Measurements from ENCODE around the gene PIK3R1.
A peak's percentile ranks its signal among the peaks of the same experiment; 100 is the strongest.
"Not testable (repeated sequence)": the region's sequence is repeated elsewhere in the genome, so short reads cannot be mapped to it uniquely, and the experiment has no call there.

The PIK3R1 gene

DNA sequence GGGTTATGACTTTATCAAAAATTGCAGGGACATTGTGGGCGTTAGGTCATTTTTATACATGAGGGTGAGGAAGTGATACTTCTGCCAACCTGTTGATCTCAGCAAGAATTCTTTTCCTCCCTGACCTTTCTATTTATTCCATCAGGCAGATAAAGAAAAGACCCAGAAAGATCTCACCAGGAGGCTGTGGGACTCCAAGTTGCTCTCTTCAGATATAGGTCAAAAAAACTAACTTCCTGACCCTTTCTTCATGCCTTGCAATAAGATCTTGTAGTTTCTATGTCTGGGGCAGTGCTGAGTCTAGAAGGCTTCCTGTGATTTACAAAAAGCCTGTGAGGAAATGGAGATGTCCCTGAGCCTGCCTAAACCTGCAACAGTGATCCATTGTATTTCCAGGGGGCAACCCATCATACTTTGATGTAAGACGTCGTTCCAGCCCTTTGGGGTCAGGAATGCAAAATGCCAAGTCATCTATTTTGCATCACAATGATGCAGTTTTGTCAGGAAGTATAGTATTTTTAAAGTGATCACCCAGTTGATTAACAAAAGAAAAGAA, 22.0 kb upstream of the PIK3R1 start:
- no peak for DNase-seq

- no peak for DNase-seq
These were observed 21.2 kb upstream of the PIK3R1 start for GRCh38 chr5:68194386-68194785.

- DNase-seq, result no peak
These were observed 20.4 kb upstream of the PIK3R1 start for GRCh38 chr5:68195137-68195536.

DNA sequence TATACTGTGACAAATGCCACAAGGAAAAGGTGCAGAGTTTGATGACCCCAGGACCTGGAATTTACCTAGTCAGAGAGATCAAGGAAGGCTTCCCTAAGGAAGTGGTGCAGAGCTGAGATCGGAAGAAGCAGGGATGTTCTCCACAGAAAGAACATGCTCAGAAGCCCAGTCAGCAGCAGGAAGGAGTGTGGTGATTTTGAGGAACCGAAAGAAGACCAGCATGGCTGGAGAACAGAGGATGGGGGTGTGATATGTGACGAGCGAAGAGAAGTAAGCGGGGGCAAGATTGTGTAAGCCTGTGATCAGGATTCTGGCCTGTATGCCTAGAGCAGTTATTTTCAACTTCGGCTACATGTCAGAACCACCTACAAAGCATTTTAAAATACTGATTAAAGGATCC, 18.7 kb upstream of the PIK3R1 start:
- no peak for DNase-seq

DNA sequence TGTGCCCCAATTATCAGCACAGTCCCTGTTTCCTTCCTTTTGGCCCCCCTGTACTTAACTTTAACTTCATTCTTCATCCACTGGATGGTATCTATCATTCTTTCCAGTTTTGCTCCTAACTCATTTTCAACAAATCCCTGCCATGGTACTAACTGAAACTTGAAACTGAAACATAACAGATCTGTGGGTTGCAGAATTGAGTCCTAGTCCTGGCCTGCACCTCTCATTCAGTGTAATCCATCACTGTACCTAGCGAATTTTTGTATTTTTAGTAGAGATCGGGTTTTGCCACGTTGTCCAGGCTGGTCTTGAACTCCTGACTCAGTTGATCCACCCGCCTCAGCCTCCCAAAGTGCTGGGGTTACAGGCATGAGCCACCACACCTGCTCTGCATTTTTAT, 15.3 kb upstream of the PIK3R1 start:
- no peak for DNase-seq

DNA sequence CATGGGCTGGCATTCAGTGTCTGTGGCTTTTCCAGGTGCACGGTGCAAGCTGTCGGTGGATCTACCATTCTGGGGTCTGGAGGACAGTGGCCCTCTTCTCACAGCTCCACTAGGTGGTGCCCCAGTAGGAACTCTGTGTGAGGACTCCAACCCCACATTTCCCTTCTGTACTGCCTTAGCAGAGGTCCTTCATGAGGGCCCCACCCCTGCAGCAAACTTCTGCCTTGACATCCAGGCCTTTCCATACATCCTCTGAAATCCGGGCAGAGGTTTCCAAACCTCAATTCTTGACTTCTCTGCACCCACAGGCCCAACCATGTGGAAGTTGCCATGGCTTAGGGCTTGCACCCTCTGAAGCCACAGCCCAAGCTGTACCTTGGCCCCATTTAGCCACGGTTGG, 4.9 kb upstream of the PIK3R1 start:
- not testable (repeated sequence) for DNase-seq

DNA sequence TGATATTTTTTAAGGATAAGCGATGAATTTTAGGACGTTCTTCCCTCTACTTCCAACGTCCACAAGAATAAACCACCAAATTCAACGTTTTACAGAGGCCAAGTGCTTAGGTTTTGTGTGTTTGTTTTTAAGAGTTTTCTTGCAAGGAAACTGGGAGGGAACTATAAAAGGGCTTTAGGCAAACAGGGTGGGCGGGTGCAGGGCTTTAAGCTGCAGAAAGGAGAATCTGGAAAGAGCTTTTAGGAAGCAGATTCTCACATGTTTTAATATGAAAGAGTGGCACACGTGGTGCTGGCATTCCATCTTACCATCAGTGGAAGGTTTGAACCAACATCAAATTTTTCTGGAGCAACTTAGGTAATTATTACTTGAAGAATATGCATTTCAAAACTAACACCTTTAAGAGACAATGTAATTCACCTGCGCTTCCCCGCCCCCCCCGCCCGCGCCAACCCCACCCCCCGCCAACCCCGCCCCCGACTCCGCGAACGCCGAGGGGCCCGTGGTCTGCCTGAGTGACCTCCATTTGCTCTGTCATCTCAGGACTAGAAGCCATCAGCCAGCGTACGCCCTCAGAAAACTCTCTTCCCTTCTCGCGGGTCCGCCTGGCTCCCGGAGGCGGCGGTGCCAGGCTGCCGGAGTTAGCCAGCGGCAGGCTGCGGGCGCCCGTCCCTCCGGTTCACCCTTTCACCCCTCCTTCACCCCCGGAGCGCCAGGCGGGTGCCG, 911 bp upstream of the PIK3R1 start:
- no peak for DNase-seq

GRCh38 chr5:68215898-68216244, 315 bp downstream of the PIK3R1 start:
- DNase-seq, result peak; percentile 84

DNA sequence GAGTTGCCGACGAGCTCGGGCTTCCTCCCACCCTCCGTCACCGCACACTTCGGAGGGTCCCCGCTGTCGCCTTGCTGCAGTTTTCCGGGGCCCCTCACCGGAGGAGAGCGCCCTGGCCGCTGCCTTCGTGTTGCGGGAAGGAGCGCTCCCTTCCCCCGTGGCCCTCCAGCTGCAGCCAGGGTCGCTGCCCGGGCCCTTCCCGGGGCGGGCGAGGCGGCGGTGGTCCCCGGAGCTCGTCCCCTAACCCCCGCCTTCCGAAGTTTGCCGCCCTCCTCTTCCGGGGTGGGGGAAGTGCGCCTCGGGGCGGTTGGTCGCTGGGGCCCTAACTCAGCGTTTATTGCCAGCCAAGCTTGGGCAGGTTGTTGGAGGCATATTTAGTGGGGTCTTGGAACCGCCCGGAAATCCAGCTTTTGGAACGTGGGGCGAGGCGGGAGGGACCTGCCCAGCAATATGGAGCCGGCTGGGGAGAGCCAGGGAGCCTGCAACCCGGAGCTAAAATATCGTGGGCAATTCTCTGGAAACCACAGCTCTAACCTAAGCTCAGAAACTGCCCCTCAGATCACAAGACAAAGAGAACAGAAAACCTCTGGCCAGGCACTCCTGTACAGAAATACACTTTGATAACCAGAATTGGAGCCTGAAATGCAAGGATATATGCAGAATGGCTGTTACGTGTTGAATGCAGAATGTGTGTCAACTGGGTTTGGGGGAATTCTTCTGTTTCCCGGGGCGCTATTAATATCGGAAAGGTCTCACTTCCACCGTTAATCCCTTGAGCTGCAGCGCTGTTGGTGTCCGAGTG, 890 bp downstream of the PIK3R1 start:
- peak; percentile 45 for DNase-seq

DNA sequence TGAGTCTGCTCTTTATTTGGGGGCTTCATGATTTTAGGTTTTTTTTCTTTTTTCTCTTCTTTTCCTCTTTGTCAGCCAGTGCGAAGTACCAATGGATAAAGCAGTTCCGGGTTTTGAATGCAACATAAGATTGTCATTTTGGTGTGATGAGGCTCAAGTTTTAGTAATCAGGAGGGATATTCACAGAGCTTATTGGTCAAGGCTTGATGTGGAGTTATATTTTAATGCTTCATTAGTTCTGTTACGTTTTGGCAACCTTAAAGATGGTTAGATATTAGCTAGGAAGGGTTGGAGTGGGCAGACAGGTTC, 1.4 kb downstream of the PIK3R1 start:
- no peak for DNase-seq

DNA sequence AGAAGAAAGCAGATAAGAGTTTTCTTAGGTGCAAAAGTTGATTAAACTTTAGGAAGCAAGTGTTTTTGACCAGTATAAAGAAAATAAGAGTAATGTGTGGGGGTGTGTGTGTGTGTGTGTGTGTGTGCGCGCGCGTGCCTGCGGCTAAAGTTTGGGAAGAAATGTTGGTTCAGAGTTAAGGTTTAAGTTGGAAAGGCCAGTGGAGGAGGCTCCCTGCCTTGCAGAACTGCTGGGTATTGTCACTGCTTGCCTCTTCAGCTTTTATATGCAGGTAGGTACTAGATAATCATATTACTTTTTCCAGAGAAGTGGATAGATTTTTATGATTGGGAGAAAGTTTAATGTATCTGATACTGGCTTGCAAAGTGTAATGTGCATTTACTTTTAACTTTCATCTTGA, 2.0 kb downstream of the PIK3R1 start:
- no peak for DNase-seq

- DNase-seq, result no peak
These were observed 3.7 kb downstream of the PIK3R1 start for GRCh38 chr5:68219161-68219816.

DNA sequence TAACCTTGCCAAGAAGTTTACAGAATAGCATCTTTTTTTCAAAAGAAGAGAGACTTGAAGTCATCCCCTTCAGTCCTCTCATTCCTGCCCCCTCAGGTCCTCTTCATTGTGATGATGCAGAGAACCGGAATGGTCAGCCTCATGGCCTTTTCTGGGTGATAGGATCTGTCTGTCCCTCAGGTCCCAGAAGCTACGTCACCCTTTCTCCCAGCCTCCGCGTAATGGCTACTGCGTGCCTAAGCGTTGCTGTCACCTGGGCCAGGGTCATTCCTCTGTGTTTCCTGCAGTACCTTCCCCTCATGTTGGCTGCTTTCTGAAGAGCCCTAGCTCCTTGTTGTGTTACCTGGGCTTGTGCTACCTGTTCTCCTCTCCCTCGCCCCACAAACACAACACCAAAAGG, 4.7 kb downstream of the PIK3R1 start:
- DNase-seq, result no peak

DNA sequence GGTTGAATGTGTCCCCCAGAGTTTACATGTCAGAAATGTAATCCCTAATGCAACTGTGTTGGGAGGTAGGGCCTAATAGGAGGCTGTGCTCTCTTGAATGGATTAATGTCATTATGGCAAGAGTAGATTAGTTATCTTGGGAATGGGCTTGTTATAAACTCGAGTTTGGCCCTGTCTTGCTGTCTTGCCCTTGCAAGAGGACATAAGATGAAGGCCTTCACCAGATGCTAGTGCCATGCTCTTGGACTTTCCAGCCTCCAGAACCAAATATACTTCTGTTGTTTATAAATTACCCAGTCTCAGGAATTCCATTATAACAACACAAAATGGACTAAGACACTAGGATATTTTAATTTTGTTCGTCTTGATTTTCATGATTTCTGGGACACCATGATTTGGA, 5.4 kb downstream of the PIK3R1 start:
- DNase-seq, result no peak

GRCh38 chr5:68221488-68221887, 5.9 kb downstream of the PIK3R1 start:
- no peak for DNase-seq

DNA sequence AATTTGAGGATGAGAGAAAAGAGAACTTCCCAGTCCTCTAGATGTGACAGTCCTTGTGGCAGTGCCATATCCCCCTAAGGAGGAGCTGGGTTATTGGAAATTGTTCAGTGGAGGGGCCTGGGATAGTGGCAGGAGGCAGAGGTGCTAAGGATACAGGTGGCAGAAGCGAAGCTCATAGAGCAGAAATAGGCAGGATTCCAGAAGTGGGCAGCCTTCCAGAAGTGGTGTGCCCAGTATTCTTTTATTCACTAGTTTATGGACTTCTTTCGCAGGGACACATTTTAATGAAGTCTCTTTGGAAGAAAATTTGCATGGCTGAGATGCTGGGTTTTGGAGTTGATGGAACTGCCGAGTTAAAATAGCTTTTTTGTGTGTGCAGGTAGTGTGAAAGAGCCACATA, 6.8 kb downstream of the PIK3R1 start:
- DNase-seq, result no peak

- no peak for DNase-seq
These were observed 7.3 kb downstream of the PIK3R1 start for GRCh38 chr5:68222824-68223354.

GRCh38 chr5:68223904-68224303, 8.3 kb downstream of the PIK3R1 start:
- no peak for DNase-seq

GRCh38 chr5:68224509-68225187, 9.1 kb downstream of the PIK3R1 start:
- DNase-seq, result no peak

- DNase-seq, result no peak
These were observed 9.8 kb downstream of the PIK3R1 start for GRCh38 chr5:68225188-68225910.

- DNase-seq, result no peak
These were observed 10.5 kb downstream of the PIK3R1 start for GRCh38 chr5:68225911-68226545.

- no peak for DNase-seq
These were observed 11.1 kb downstream of the PIK3R1 start for GRCh38 chr5:68226546-68227073.

Measured in central memory CD4-positive, alpha-beta T cell (primary cell).